Right lung (tissue), 5 donors: ENCODE results near the gene TLE1. TPM values are rescaled to one million over a fixed set of nuclear protein-coding genes. Genes with fewer than 3 reads are reported as not detected.
"Not testable (repeated sequence)": the region's sequence is repeated elsewhere in the genome, so short reads cannot be mapped to it uniquely, and the experiment has no call there.

Source experiments
- DNase-seq, 2 donors: peaks; one replicate each; pipeline ENCODE4 v3.0.0-alpha.2; 2013
- polyA plus RNA-seq, 5 donors: library from polyadenylated mRNA; unstranded; fragments of 120-200 nt; gene quantifications; one replicate each; pipeline versions ENCODE4 v1.2.1 to v1.2.3, GENCODE V29; 2013; ENCODE audit warnings: inconsistent platforms in 1 of 5, low replicate concordance in 1 of 5; ENCODE audit not compliant: insufficient read length in 5 of 5, insufficient read depth in 1 of 5

The TLE1 gene
- polyA plus RNA-seq, 5 donors: 37.0 to 44.5 (median 42.2) TPM

GRCh38 chr9:81601639-81602623 lies 87.4 kb downstream of the TLE1 start:
- no peak for DNase-seq

DNA sequence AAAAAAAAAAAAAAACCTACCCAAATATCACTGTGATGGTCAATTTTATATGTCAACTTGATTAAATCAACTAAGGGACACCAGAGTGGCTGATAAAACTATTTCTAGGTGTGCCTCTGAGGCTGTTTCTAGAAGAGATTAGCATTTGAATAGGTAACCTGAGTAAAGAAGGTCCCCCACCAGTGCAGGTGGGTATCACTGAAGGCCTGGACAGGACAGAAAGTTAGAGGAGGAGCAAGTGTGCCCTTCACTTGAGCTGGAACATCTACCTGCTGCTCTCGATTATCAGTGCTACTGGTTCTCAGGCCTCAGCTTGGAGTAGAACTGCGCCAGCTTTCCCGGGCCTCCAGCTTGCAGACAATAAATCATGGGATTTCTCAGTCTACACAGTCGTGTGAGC lies 88.7 kb downstream of the TLE1 start:
- no peak for DNase-seq

DNA sequence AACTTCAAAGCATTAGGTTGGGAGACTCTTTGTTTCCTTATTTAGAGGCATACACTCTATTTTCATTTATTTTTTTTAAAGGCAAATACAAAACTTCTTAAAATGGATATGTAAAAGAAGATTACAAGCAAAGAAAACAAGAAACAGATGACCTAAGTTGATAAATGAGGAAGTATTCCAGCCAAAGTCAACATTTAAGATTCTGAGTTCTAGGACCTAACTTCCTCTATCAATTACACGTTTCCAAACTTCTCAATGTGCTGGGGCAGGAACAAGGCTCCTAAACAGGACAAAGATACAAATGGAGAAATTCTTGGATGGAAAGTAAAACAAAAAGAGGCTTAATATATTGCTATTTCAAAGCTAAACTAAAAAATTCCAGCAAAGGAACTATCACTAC lies 89.5 kb downstream of the TLE1 start:
- no peak for DNase-seq

DNA sequence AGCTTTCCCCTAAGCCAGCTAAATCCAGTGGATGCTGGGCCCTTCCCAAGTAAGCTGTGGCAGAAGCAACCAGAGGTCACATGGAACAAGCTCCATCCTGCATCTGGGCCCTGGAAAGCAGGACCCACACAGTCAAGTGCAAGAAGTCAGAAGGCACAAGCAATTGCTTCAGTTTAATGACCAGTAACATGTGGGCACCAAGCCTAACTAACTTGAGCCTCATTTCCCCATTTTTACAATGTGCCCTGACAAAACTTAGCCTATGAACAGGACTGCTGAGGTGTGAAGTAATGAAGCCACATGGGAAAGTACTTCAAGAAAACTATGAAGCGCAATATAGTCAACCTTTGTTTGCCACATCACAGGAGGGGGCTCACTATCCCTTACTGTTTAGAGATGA lies 90.5 kb downstream of the TLE1 start:
- DNase-seq: no peak

- DNase-seq: no peak
Measured at GRCh38 chr9:81598123-81598497, 91.2 kb downstream of the TLE1 start.

DNA sequence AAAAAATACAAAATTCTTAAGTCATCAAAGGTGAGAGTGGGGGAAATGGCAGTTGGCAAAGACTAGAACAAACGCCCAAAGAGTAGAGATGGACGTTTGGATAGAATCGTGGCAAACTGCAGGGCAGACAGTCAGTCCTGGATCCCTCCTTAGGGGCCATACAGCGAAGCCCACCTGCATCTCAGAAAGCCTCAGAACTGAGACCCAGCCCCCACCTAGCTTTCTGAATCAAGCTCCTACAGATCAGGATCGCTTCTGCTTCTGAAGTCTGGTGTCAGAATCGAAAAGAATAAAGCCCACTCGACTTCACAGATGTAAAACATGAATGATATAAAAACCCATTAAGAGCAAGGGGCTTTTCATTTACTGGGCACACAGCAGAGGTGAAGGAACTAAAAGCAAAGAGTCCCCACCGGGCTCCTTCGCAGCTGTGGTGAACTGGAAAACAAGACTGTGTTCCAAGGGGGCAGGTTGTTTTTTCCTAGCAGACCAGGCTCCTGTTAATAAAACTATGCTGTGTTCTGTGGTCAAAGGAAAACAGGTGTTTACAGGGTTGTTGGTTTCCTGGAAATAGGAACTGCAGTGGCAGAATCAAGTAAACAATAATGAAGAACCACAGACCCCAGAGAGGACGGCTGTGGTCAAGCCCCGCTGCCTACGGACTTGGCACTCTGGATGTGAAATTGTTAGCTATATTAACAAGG lies 91.8 kb downstream of the TLE1 start:
- DNase-seq: no peak

DNA sequence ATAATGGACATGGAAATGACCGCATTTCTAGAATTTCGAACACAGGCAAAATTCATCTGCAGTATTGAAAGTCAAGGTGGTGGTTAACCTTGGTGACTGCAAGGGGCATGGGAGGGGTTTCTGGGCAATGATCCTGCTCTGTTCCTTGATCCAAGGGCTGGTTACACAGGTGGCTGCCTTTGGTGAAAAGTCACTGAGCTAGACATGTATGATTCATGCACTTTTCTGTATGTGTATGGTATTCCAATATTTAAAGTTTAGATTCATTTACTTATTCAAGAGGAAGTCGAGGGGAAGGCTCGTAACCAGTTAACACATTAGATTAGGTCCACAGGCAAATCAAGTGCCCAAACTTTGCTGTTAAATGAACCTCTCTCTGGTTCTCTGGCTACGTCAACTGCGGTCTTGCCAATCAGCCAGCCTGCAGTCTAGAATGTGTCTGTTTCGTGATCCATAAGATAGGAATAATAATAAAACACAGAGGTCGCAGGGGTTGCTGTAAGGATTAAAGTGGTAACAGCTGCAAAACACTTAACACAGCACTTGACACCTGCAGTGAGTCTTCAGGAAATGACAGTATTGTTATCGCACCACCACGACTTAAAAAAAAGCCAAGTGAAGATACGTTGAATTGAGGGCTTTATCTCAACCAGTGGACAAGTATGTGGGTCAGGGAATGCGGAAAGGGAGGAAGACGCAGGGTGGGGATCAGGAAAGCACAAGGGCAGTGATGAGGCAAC lies 92.5 kb downstream of the TLE1 start:
- no peak for DNase-seq

DNA sequence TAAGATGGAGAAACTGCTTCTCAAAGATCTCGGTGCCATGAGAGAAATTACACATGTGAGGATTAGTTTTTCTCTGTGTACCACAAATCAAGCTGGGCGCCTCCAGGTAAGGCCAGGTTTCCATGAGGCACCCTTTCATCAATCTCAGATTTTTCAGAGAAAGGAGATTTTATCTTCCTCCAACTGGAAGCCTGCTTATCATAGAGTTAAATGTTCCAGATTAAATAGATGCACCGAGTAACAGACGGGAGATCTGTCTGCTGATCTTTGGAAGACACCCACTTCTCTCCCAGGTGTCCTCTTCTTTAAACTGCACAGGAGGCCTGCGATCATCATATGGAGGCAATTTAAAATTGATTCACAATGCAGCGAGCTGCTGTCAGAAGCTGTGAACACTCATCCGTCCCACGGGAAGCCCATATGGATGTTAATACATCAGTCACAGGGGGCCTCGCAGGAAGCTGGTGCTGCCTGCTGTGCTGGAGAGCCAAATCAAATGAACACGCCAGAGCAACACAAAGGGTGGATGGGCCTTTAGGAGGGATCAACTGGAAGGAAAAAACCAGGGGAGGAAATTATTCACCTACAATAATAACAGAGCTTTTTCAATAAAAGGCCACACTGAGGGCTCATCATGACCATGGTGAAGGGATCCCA lies 93.3 kb downstream of the TLE1 start:
- no peak for DNase-seq

DNA sequence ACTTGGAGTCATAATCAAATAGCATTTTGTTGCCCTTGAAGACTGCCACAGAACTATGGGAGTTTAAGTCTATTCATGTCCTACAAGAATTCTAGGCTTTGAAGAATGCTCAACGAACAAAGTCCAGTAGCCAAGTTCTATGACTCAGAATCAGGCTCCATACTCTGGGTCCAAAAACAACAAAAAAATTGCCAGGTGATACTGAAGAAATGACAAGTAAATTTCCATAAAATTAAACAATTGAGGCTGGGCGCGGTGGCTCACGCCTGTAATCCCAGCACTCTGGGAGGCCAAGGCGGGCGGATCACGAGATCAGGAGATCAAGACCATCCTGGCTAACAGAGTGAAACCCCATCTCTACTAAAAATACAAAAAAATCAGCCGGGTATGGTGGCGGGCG lies 94.1 kb downstream of the TLE1 start:
- DNase-seq: not testable (repeated sequence)

- DNase-seq: no peak
Measured at GRCh38 chr9:81594415-81594814, 94.9 kb downstream of the TLE1 start.

DNA sequence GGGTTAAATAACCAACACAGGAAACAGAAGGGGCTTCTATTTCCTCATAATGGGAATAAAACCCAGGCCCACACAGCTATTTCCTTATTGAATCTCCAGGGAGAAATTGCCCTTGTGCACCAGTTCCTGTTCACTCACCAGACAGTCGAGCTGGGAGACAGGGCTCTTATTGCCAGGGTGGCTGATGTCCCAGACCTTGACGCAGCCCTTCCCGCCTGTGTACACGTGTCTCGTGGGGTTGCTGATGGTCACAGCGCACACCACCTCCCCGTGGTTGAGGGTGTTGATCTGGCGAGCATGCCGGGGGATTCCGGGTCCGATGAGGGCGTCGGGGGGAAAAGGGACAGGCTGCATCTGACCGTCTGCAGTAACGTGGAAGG lies 96.5 kb downstream of the TLE1 start:
- no peak for DNase-seq

- DNase-seq: no peak
Measured at GRCh38 chr9:81591791-81592190, 97.6 kb downstream of the TLE1 start.

GRCh38 chr9:81590688-81591087 lies 98.7 kb downstream of the TLE1 start:
- DNase-seq: no peak

DNA sequence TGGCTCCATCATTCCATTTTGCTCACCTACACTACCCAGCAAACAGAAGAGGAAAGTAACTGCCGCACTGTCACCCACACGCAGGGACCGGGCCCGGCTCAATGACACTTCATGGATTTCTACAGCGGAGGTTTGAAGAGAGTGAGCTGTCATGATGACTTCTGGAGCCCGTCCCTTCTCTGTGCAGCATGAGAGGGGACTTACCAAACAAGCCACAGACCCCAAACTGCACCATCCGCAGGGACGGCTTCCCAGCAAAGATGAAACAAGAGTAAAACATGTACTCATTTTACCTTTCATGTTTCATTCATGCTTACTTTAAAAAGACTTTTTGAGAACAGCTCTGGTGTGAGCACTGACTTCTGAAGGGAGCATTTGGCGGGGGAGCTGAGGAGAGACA lies 99.5 kb downstream of the TLE1 start:
- no peak for DNase-seq

GRCh38 chr9:81589392-81589791 lies 100.0 kb downstream of the TLE1 start:
- no peak for DNase-seq

- DNase-seq: peak; percentile 45 to 51
Measured at GRCh38 chr9:81588148-81588871, 101.0 kb downstream of the TLE1 start.

DNA sequence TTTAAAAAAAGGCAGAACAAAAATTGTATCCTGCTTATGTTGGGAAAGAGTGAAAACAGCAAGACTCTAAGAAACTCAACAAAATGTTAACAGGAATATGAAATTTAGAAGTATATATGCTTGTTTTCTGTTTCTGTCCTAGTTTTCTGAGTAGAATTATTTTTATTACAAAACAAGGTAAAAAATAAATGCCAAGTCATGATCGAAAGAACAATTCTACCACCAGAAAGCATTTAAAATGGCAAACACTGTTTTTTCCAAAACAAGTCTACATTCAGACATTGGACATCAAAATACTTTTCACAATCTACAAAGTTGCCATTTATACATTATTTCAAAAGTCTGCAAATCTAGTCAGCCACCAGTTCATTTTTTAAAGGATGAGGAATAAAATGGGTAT lies 102.6 kb downstream of the TLE1 start:
- no peak for DNase-seq

GRCh38 chr9:81585191-81585763 lies 104.1 kb downstream of the TLE1 start:
- DNase-seq: no peak

DNA sequence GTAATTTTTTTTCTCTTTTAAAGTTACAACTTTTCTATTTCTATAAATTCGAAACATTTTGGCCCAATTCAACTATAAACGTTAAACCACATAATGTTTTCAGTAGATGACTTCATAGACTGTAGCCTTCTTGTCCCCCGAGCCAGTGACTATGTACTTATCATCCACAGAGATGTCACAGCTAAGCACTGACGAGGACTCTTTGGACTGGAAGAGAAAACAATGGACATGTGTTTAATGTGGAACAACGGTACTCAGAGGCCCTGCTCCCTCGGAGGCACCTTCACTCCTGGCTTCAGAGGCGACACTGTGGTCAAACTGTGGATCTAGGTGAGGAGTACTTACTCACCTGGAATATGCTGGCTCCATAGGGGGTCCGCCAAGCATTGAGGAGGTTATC lies 105.2 kb downstream of the TLE1 start:
- DNase-seq: no peak

- no peak for DNase-seq
Measured at GRCh38 chr9:81581986-81582385, 107.4 kb downstream of the TLE1 start.

DNA sequence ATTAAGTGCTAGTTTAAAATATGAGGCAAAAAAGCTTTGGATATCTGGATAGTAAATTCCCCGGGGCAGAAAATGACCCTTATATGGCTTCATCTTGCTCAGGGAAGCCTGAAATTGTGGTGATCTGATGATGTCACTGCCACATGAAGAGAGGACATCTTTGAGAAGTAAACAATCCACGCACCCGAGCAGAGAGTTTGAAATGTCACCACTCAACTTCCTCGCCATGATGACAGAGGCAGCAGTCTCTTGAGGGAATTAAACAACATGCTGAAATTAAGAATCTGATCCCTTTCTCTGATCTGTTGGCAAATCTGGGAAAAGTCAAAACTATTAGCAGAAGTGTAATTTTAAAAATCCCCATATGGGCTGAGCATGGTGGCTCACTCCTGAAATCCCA lies 110.0 kb downstream of the TLE1 start:
- DNase-seq: no peak
